Activated B cell treated with CpG ODN at 0.5 μM for 24 hours (primary cell): ENCODE data around the gene SUPT16H. TPM values are rescaled to one million over a fixed set of nuclear protein-coding genes. Genes with fewer than 3 reads are reported as not detected.

Experiments used
- ATAC-seq: fragments of 200-7000 bp; cut with Tn5 transposase; one replicate; pipeline ENCODE4 v1.10.0; 2021; ENCODE audit warnings: low read depth, mild to moderate bottlenecking, moderate library complexity
- CTCF ChIA-PET: fragments of 350-600 bp; sonication (Branson Sonifier 250); formaldehyde crosslinking; loops from one replicate; lab custom pipeline; 2021; ENCODE audit warnings: antibody characterized with exemption; lab: Charles Lee
- POLR2A ChIA-PET: fragments of 350-600 bp; sonication (Branson Sonifier 250); formaldehyde crosslinking; loops from one replicate; lab custom pipeline; 2021; ENCODE audit warnings: antibody characterized with exemption; lab: Charles Lee
- DNase-seq: peaks from one replicate; pipeline ENCODE4 v3.0.0; 2022
- H3K27ac Mint-ChIP-seq: one replicate; pipeline ENCODE4 v1.8.0; 2020; ENCODE audit warnings: mixed read lengths
- H3K27me3 Mint-ChIP-seq: one replicate; pipeline ENCODE4 v1.8.0; 2021; ENCODE audit warnings: mixed read lengths
- H3K36me3 Mint-ChIP-seq: one replicate; pipeline ENCODE4 v1.8.0; 2021; ENCODE audit warnings: low read depth, mixed read lengths
- H3K4me1 Mint-ChIP-seq: one replicate; pipeline ENCODE4 v1.8.0; 2021; ENCODE audit warnings: mixed read lengths
- H3K4me3 Mint-ChIP-seq: one replicate; pipeline ENCODE4 v1.8.0; 2020; ENCODE audit warnings: mild to moderate bottlenecking, mixed read lengths
- H3K9me3 Mint-ChIP-seq: one replicate; pipeline ENCODE4 v1.8.0; 2020; ENCODE audit warnings: mixed read lengths
- CTCF ChIP-seq: fragments of 200-600 bp; IDR thresholded peaks from one replicate; pipeline ENCODE4 v1.8.0; 2022; ENCODE audit warnings: antibody characterized with exemption, mild to moderate bottlenecking
- intact Hi-C: fragments of 100-400 bp; cut with micrococcal nuclease; formaldehyde crosslinking; loops from one replicate; pipeline ENCODE4 v1.15.1; 2024
- total RNA-seq: library from RNA; stranded (reverse); gene quantifications from 2 replicates; pipeline ENCODE4 v1.2.3, GENCODE V29; 2022

SUPT16H gene
- total RNA-seq, 1 donor from 2014 or later, result 102 TPM

- Mint-ChIP-seq H3K27me3 (no peaks in the 10 kb centered on the region), H3K4me1 (no peaks in the 10 kb centered on the region), H3K36me3 (peaks cover 82% of the 10 kb centered on the region), H3K9me3 (no peaks in the 10 kb centered on the region), H3K27ac (no peak overlapping the region), H3K4me3 (no peak overlapping the region)
- no peak for TF ChIP-seq CTCF
- intact Hi-C loops, result no loop called here
- DNase-seq, result no peak
- POLR2A ChIA-PET, result no interaction called here
- CTCF ChIA-PET, result interaction anchor here (0.5 kb wide), 1 partner anchor 673 kb away, joined by 3 read pairs; no protein-coding TSS in a partner anchor
- no peak for ATAC-seq
Observed at GRCh38 chr14:21415329-21415728, 31.5 kb upstream of the SUPT16H start.

- H3K36me3 Mint-ChIP-seq, result peaks cover 82% of the 10 kb centered on the region
- ChIA-PET POLR2A (interaction anchor here (0.5 to 0.6 kb wide), 2 partner anchors 30 to 63 kb away, joined by 4 read pairs; partner anchors contain the start of genes RAB2B, SUPT16H and TOX4), CTCF (no interaction called here)
- no peak overlapping the region for H3K4me3 Mint-ChIP-seq
- H3K9me3 Mint-ChIP-seq, result no peaks in the 10 kb centered on the region
- DNase-seq (no peak), ATAC-seq (no peak)
- no peak overlapping the region for H3K27ac Mint-ChIP-seq
- intact Hi-C loops, result no loop called here
- H3K27me3 Mint-ChIP-seq, result no peaks in the 10 kb centered on the region
- H3K4me1 Mint-ChIP-seq, result no peaks in the 10 kb centered on the region
- no peak for TF ChIP-seq CTCF
Observed at GRCh38 chr14:21414137-21414631, 30.4 kb upstream of the SUPT16H start.

- intact Hi-C loops, result loop anchor here (5.0 kb wide), 1 partner anchor 41 kb away; no protein-coding TSS in a partner anchor
- Mint-ChIP-seq H3K36me3 (peaks cover 91% of the 10 kb centered on the region), H3K4me3 (no peak overlapping the region), H3K4me1 (no peaks in the 10 kb centered on the region), H3K27me3 (no peaks in the 10 kb centered on the region), H3K27ac (no peak overlapping the region), H3K9me3 (no peaks in the 10 kb centered on the region)
- no peak for TF ChIP-seq CTCF
- POLR2A ChIA-PET, result no interaction called here
- no peak for ATAC-seq
- DNase-seq, result no peak
- CTCF ChIA-PET, result no interaction called here
Observed at GRCh38 chr14:21408147-21408546, 24.3 kb upstream of the SUPT16H start.

- intact Hi-C loops, result loop anchor here (5.0 kb wide), 1 partner anchor 39 kb away; no protein-coding TSS in a partner anchor
- CTCF ChIA-PET, result no interaction called here
Observed at GRCh38 chr14:21406213-21406612, 22.4 kb upstream of the SUPT16H start.

GRCh38 chr14:21405097-21405496, 21.3 kb upstream of the SUPT16H start:
- ChIA-PET CTCF (no interaction called here), POLR2A (no interaction called here)
- no peaks in the 10 kb centered on the region for H3K9me3 Mint-ChIP-seq
- H3K27ac Mint-ChIP-seq, result no peak overlapping the region
- TF ChIP-seq CTCF, result no peak
- intact Hi-C loops, result loop anchor here (5.0 kb wide), 1 partner anchor 38 kb away; no protein-coding TSS in a partner anchor
- peaks cover 91% of the 10 kb centered on the region for H3K36me3 Mint-ChIP-seq
- no peaks in the 10 kb centered on the region for H3K27me3 Mint-ChIP-seq
- no peaks in the 10 kb centered on the region for H3K4me1 Mint-ChIP-seq
- H3K4me3 Mint-ChIP-seq, result no peak overlapping the region
- DNase-seq, result no peak
- no peak for ATAC-seq

More at GRCh38 chr14:21406213-21406612, 22.4 kb upstream of the SUPT16H start:
- H3K9me3 Mint-ChIP-seq, result no peaks in the 10 kb centered on the region
- ATAC-seq, result no peak
- DNase-seq, result no peak
- H3K4me1 Mint-ChIP-seq, result no peaks in the 10 kb centered on the region
- H3K27me3 Mint-ChIP-seq, result no peaks in the 10 kb centered on the region
- POLR2A ChIA-PET, result no interaction called here
- no peak overlapping the region for H3K27ac Mint-ChIP-seq
- H3K36me3 Mint-ChIP-seq, result peaks cover 91% of the 10 kb centered on the region
- no peak overlapping the region for H3K4me3 Mint-ChIP-seq
- no peak for TF ChIP-seq CTCF
